GM12801 (cell line): ENCODE measurements around the gene CACNA1E.

ENCODE experiments used
- CTCF ChIP-seq: IDR thresholded peaks from one replicate; pipeline ENCODE4 v1.5.1; 2011; ENCODE audit warnings: control low read depth; ENCODE audit not compliant: insufficient read length; ENCODE audit errors: extremely low read depth

The CACNA1E gene

DNA sequence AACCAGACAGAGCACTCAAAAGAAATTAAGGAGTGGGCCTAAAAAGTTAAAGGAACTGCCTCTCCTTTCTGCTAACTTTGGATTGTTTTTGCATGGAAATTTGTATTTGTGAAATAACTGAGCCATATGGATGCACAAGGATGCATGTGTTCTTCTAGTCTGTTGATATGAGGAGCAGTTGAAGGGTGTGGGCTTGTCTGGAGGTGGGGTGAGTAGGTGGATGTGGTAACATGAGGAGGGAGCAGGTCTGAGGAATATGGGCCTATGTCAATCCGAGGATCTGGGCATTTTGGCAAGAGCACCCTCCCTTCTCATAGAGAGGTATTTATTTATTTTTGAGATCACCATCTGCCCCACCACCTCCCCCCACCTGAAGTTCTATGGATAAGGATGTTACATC lies 13.4 kb downstream of the CACNA1E start:
- no peak for TF ChIP-seq CTCF

DNA sequence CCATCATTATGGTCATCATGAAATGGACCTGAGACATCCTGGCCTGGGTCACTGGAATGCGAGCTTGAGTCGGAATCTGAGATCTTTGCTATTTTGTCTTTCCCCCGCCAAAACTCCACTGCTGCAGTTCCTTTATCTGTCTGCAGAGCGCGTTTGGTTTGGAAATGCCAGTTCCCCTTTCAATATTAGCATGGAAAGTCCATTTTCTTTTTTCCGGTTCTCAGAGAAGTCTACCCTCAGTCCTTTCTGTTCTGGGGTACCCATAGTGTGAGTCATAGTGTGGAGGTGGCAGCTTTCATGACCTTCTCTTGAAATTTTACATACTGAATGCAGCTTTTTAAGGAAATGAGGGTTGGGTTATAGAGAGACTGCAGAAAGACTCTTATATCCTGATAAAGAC lies 14.6 kb downstream of the CACNA1E start:
- TF ChIP-seq CTCF = no peak

GRCh38 chr1:181499825-181500224 lies 16.5 kb downstream of the CACNA1E start:
- no peak for TF ChIP-seq CTCF

DNA sequence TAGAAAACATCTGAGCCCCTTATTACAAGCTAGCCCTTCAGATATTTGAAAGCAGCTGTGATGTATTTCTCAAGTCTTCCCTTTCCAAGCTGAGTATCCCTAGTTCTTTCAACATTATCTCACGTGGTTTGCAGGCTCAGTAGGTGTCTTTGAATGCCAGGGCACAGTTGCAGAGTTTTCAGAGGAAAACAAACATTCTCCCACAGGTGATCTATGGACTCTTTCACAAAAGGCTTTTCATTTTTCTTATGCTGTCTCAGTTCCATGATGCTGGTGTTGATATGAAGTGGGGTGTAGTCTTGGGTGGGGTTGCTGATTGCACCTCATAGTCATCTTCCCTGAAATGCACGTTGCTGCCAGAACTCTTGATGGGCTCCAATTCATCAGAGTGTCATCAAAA lies 17.3 kb downstream of the CACNA1E start:
- TF ChIP-seq CTCF = no peak

DNA sequence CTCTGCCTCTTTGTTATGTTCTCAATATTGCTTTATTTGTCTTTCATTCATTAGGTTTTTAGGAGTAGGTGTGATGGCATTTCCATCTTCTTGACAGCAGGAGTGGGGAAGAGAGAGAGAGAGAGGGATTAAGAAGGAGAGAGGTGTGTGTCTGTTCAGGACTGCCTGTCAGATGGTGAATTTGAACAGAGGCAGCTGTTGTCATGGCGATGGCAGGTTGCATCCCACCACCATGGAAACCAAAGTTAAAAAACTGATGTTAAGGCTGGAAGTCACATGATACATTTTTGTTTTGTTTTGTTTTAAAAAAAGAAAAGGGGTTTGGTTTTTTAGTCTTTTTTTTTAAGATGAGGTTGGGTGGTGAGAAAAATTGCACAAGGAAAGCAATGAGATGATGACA lies 18.3 kb downstream of the CACNA1E start:
- TF ChIP-seq CTCF = no peak

- TF ChIP-seq CTCF = no peak
Observed at GRCh38 chr1:181503171-181503810, 20.0 kb downstream of the CACNA1E start.

DNA sequence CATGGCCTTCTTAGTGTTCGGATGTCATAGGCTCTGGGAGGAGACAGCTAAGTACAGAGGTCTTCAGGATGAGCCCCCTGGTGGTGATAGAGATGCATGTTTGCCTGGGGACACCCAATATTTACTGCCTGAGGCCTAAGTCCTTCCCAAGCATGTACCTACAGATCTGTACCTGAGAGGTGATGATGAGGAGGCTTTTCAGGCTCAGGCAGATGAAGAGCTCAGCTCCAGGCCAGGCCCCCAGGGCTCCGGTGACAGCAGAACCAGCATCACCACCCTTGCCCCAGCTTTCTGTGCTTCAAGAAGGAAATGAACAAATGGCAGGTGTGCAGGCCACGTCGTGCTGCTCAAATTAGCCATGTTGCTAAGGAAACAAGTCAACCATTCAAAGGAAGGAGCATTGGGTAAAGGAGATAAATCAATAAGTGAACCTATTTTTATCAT lies 21.1 kb downstream of the CACNA1E start:
- TF ChIP-seq CTCF = no peak
